Measurements from ENCODE around the gene CNNM2.
"Not testable (repeated sequence)": the region's sequence is repeated elsewhere in the genome, so short reads cannot be mapped to it uniquely, and the experiment has no call there.

CNNM2 gene

GRCh38 chr10:103111031-103111917 lies 193.2 kb downstream of the CNNM2 start:
- DNase-seq, result peak in 1 of 42 donors; percentile 17
- intact Hi-C loops (cut with DNase I), result loop anchor here (10.0 kb wide), 1 partner anchor 84 kb away; the partner anchor contains the start of gene NT5C2

GRCh38 chr10:103111918-103112877 lies 194.1 kb downstream of the CNNM2 start:
- intact Hi-C loops (cut with DNase I), result loop anchor here (10.0 kb wide), 1 partner anchor 83 kb away; the partner anchor contains the start of gene NT5C2
- no peak for DNase-seq

GRCh38 chr10:103114876-103115275 lies 196.8 kb downstream of the CNNM2 start:
- DNase-seq, result no peak
- intact Hi-C loops (cut with DNase I), result loop anchor here (10.0 kb wide), 1 partner anchor 80 kb away; the partner anchor contains the start of gene NT5C2

DNA sequence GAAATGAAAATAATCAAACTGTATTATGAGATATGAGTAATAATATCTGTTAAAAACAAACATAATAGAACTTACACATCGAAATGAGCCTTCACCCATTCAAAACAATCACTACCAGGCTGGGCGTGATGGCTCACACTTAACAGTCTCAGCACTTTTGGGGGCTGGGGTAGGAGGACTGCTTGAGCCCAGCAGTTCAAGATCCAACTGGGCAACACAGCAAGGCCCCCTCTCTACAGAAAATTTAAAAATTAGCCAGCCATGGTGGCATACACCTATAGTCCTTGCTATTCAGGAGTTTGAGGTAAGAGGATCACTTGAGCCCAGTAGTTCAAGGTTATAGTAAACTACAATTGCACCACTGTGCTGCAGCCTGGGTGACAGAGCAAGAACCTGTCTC lies 199.2 kb downstream of the CNNM2 start:
- DNase-seq, result no peak
- intact Hi-C loops (cut with DNase I), result loop anchor here (10.0 kb wide), 1 partner anchor 78 kb away; the partner anchor contains the start of gene NT5C2

DNA sequence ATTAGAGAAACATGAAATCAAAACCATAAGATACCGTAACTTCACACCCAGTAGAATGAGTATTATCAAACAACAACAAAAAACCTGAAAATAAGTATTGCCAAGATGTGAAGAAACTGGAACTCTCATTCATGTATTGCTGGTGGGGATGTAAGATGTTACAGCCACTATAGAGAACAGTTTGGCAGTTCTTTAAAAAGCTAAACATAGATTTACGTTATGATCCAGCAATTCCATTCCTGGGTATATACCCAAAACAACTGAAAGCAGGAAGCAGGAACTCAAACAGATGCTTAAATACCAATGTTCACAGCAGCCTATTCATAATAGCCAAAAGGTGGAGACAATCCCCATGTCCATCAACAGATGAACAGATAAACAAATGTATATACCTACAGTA lies 202.5 kb downstream of the CNNM2 start:
- intact Hi-C loops (cut with DNase I), result no loop called here
- DNase-seq, result no peak

DNA sequence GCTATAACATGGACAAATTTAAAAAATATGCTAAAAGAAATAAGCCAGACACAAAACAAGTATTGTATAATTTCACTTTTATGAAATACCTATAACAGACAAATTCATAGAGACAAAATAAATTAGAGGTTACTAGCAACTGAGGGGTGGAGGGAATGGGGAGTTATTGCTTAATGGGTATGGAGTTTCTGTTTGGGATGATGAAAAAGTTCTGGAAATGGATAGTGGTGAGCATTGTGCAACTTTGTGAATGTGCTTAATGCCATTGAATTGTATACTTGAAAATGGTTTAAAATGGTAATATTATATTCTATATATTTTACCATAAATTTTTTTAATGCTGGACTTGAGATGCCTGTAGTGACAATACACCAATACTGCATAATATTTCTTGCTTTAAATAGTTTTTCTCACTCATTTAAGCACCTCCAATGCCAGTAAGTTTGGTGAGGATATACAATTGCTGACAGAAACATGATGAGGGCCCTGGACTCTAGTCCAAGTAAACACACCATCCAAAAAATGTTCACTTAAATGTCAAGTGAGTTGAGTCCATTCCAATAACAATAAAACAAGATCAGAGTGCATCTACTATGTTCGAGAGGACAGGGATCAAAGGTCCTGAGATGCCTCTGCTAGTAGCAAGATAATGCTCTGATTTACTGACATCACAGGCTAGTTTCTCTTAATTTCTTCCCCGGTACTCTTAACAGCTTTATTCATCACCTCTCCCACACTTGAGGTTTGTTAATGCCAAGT lies 203.1 kb downstream of the CNNM2 start:
- no peak for DNase-seq
- intact Hi-C loops (cut with DNase I), result no loop called here

DNA sequence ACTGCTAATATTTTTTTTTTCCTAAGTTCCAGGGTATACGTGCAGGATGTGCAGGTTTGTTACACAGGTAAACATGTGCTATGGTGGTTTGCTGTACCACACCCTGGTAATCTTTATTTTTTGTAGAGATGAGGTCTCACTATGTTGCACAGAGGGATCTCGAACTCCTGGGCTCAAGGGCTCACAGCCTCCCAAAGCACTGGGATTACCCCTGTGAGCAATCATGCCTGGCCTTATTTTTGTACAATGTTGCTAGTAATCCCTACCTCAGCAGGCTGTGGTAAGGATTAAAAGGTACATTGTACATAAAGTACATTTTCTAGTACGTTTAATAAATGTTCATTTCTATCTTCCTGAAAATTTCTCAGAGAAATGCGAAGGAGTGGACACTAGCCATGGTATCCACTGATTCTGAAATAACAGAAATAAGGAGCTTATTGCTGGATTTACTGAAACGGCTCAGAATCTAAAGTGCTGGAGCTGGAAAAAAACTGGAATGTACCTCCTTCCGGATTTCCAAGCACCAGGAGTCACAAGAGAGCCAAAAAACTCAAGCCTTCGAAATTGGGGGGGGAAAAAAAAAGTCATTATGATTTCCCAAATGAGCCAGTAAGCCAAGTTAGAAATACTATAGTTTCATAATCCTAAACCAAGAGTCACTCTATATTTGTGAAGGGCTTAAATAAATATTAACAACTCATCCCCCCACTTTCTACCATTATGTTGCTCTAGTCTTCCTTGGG lies 205.4 kb downstream of the CNNM2 start:
- intact Hi-C loops (cut with DNase I), result no loop called here
- no peak for DNase-seq

DNA sequence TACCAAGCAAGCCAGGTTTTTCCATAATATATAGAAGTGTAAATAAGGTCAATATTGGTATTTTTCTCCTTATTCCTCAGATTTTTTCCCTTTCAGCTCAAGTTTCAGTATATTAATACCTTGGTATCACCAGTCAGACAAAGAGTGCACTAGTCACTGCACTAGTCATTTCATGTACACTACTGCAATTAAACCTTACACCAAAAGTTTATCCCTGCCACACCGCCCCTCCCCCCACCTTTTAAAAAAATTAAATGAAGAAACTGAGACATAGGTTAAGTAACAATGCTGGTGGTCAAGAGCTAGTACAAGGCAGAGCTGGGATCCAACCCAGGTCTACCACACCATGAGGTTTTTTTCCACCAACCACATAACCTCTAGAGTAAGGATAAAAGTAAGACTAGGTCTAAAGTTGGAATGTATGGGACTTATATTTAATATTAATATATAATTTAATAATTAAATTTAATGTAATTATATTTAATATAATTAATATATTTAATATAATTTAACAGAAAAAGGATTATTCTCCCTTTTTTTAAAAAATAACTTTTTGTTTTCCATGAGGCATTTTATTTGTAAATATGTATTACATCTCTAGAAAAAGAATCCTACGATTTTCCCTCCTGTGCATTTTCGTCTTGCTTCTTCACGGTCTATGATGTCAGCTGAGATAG lies 206.5 kb downstream of the CNNM2 start:
- no peak for DNase-seq
- intact Hi-C loops (cut with DNase I), result no loop called here

GRCh38 chr10:103125323-103126267 lies 207.5 kb downstream of the CNNM2 start:
- intact Hi-C loops (cut with DNase I), result no loop called here
- DNase-seq, result no peak

DNA sequence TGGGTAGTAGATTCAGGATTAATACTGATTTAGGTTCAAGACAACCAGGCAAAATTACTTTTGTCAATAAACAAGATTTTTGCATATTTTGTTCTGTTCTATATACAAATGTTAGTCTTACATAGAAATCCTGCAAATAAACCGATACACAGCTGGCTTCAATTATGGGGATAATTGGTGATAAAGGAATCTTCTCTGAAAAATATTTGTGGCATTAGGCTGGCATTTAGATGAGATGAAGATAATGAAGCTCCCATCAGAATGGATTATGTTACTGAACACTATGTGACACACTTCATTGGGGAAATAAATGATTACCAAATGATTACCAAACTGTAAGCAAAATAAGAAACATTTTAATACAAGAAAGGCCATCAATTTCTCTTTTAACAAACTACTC lies 209.1 kb downstream of the CNNM2 start:
- intact Hi-C loops (cut with DNase I), result no loop called here
- DNase-seq, result no peak

- intact Hi-C loops (cut with DNase I); DNase-seq: not testable (repeated sequence)
Measured at GRCh38 chr10:103130180-103130579, 212.1 kb downstream of the CNNM2 start.

DNA sequence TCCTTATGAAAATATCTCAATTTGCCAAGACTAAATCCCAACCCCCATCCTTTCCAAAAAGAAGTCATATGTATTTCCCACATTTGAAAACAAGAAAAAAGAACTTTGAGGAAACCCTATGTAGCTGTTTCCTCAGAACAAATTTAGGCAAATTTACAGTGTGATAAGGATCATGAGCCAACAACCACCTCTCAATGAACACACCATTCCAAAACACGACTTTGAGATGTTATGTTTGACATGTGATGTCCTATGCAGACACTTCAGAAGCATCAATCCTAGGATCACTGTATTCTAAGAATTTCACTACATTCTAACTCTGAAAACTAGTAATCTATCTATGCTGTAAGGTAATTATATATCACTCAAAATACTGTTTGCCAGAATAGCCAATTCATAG lies 212.8 kb downstream of the CNNM2 start:
- intact Hi-C loops (cut with DNase I), result no loop called here
- DNase-seq, result no peak

DNA sequence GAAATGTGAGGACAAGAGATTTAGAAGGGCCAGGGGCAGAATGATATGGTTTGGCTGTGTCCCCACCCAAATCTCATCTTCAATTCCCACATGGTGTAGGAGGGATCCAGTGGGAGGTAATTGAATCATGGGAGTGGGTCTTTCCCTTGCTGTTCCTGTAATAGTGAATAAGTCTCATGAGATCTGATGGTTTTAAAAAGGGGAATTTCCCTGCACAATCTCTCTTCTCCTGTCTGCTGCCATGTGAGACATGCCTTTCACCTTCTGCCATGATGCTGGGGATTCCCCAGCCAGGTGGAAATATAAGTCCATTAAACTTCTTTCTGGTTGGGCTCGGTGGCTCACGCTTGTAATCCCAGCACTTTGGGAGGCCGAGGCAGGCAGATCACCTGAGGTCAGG lies 217.1 kb downstream of the CNNM2 start:
- DNase-seq; intact Hi-C loops (cut with DNase I): not testable (repeated sequence)

DNA sequence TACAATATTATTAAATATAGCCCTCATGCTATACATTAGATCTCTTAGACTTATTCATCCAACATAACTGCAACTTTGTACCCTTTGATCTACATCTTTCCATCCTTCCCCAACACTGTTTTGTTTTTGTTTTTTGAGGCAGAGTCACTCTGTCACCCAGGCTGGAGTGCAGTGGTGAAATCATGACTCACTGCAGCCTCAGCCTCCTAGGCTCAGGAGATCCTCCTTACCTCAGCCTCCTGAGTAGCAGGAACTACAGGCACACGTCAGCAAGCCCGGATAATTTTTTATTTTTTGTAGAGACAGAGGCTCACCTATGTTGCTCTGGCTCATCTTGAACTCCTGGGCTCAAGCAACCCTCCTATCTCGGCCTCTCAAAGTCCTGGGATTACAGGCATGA lies 221.7 kb downstream of the CNNM2 start:
- intact Hi-C loops (cut with DNase I), result no loop called here
- DNase-seq, result no peak

All from head of caudate nucleus (tissue), 42 donors.